Stimulated activated CD4-positive, alpha-beta T cell treated with anti-CD3 and anti-CD28 coated beads, TNF-alpha, amount 100 ng/mL, for 4 hours (primary cell): ENCODE measurements around the gene AGPS.
"Not testable (repeated sequence)": the region's sequence is repeated elsewhere in the genome, so short reads cannot be mapped to it uniquely, and the experiment has no call there.

Experiments used
- DNase-seq, 3 experiments: peaks; one replicate each; pipeline ENCODE4 v3.0.0-alpha.2; 2020; ENCODE audit warnings: low read depth in 3 of 3

AGPS gene

DNA sequence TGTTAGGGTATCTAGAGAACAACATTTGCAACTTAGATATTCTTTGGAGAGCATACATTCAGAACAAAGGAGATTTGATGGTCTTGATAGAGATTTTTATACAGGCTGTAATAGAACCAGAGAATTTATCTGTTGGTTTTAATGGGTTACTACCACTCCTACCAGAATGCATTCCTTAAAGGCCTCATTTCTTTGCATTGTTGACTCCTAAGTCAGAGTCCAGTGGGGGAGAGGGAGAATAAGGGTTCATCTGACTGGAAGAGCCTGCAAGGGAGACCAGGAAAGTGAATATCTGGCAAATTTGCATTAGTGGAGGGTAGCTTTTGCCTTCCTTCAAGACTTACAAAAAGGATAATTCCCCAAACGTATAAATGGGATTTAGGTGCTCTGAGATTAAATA lies 29.7 kb downstream of the AGPS start:
- no peak for DNase-seq

GRCh38 chr2:177424120-177424519 lies 31.5 kb downstream of the AGPS start:
- not testable (repeated sequence) for DNase-seq

DNA sequence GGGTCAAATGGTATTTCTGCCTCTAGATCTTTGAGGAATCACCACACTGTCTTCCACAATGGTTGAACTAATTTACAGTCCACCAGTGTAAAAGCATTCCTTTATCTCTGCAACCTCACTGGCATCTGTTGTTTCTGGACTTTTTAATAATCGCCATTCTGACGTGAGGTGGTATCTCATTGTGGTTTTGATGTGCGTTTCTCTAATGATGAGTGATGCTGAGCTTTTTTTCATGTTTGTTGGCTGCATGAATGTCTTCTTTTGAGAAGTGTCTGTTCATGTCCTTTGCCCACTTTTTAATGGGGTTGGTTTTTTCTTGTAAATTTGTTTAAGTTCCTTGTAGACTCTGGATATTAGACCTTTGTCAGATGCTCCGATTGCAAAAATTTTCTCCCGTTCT lies 32.0 kb downstream of the AGPS start:
- DNase-seq = not testable (repeated sequence)

DNA sequence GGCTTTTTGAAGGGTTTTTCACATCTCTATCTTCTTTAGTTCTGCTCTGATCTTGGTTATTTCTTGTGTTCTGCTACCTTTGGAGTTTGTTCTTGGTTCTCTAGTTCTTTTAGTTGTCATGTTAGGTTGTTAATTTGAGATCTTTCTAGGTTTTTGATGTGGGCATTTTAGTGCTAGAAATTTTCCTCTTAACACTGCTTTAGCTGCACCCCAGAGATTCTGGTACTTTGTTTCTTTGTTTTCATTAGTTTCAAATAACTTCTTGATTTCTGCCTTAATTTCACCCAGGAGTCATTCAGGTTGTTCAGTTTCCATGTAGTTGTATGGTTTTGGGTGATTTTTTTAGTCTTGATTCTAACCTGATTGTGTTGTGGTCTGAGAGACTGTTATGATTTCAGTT lies 34.7 kb downstream of the AGPS start:
- no peak for DNase-seq

DNA sequence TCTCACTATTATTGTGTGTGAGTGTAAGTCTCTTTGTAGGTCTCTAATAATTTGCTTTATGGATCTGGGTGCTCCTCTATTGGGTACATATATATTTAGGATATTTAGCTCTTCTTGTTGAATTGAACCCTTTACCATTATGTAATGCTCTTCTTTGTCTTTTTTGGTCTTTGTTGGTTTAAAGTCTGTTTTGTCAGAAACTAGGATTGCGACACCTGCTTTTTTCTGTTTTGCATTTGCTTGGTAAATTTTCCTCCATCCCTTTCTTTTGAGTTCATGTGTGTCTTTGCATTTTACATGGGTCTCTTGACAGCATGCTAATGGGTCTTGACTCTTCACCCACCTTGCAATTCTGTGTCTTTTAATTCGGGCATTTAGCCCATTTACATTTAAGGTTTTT lies 35.4 kb downstream of the AGPS start:
- DNase-seq = not testable (repeated sequence)

GRCh38 chr2:177429688-177430325 lies 37.2 kb downstream of the AGPS start:
- no peak for DNase-seq

DNA sequence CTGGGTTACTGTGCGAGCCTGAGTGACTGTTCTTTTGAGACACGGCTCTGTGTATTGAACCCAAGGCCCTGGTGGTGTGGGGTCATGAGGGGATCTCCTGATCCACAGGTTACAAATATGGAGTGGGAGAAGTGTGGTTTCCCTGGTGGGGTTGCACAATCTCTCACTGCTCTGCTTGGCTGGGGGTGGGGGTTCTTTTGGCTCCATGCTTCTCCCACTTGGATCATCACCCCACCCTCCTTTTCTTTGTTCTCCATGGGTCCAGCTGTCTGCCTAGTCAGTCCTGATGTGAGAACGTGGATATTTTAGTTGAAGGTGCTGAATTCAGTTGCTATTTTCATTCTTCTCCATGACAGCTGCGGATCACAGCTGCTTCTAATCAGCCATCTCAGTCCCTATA lies 37.8 kb downstream of the AGPS start:
- DNase-seq = no peak

DNA sequence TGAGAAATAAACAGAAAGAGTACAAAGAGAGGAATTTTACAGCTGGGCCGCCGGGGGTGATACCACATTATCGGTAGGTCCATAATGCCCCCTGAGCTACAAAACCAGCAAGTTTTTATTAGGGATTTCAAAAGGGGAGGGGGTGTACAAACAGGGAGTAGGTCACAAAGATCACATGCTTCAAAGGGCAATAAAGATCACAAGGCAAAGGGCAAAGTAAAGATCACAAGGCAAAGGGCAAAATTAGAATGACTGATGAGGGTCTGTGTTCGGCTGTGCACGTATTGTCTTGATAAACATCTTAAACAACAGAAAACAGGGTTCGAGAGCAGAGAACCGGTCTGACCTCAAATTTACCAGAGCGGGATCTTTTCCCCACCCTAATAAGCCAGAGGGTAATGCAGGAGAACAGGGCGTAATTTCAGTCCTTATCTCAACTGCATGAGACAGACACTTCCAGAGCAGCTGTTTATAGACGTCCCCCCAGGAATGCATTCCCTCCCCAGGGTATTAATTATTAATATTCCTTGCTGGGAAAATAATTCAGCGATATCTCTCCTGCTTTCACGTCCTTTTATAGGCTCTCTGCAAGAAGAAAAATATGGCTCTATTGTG lies 38.6 kb downstream of the AGPS start:
- not testable (repeated sequence) for DNase-seq

- no peak for DNase-seq
Measured at GRCh38 chr2:177432703-177433102, 40.1 kb downstream of the AGPS start.

DNA sequence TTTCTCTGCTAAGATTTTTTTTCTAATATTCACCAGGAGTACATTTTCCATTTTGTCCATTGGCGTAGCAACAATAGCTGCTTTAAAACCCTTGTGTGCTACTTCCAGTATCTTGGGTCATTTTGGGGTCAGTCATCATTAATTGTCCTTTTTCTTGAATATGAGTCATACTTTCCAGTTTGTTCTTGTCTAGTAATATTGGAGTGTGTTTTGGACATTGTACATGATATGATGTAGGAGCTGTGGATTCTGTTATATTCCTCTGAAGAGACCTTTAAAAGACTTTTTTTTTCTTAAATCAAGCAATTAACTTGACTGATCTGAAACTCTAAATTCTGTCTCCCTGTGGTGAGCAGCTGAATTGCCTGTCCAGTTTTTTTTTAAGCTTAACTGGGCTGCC lies 40.8 kb downstream of the AGPS start:
- DNase-seq = no peak

- DNase-seq = no peak
Measured at GRCh38 chr2:177434475-177434874, 41.9 kb downstream of the AGPS start.

DNA sequence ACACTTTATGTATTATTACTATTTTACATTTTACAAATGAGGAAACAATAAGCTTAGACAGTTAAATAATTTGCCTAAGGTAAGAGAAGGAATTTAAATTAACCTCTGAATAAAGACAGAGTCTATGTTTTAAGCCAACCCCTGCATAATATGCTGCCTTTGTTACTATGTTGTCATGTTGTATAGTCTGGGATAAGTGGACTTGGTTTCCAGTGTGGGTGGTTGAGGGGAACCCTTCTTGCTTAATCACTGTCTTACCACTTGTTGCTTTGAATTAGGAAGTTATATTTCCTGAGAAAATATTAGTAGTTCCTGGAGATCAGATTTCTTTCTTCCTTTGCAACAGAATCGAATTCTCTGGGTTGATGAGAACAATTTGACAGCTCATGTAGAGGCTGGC lies 52.6 kb downstream of the AGPS start:
- no peak for DNase-seq

GRCh38 chr2:177448031-177448430 lies 55.5 kb downstream of the AGPS start:
- no peak for DNase-seq

DNA sequence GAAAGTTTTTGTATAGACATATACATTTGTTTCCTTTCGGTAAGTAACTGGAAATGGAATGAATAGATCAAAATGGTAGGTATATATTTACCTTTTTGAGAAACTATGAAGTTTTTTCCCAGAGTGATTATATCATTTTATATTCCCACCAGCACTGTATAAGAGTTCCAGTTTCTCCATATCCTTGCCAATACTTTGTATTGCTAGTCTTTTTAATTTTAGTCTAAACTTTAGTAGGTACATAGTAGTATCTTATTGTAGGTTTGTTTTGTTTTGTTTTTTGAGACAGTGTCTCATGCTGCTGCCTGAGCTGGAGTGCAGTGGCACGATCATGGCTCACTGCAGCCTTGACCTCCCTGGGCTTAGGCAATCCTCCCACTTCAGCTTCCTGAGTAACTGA lies 56.6 kb downstream of the AGPS start:
- no peak for DNase-seq

GRCh38 chr2:177455187-177455586 lies 62.6 kb downstream of the AGPS start:
- no peak for DNase-seq

DNA sequence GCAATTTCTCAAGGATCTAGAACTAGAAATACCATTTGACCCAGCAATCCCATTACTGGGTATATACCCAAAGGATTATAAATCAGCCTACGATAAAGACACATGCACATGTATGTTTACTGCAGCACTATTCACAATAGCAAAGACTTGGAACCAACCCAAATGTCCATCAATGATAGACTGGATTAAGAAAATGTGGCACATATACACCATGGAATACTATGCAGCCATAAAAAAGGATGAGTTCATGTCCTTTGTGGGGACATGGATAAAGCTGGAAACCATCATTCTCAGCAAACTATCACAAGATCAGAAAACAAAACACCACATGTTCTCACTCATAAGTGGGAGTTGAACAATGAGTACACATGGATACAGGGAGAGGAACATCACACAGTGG lies 67.2 kb downstream of the AGPS start:
- not testable (repeated sequence) for DNase-seq

GRCh38 chr2:177460973-177461585 lies 68.5 kb downstream of the AGPS start:
- DNase-seq = no peak

DNA sequence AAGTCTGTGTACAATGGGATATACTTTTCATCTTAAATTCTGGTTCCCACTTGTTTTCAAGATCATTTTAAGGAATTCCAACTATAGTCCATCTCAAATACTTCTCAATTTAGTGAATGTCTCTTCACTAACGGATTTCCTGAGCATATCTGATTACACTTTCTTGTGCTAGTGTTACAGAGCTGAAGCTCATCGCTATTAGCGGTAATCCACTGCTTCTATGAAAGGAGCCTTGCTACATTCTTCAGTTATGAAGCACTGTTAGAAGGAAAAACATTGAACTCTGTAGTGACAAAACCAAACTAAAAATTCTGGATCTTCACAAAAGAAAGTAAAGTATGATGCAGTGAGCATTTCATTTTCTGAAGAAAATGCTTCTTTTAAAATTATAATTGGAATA lies 72.0 kb downstream of the AGPS start:
- DNase-seq = no peak

DNA sequence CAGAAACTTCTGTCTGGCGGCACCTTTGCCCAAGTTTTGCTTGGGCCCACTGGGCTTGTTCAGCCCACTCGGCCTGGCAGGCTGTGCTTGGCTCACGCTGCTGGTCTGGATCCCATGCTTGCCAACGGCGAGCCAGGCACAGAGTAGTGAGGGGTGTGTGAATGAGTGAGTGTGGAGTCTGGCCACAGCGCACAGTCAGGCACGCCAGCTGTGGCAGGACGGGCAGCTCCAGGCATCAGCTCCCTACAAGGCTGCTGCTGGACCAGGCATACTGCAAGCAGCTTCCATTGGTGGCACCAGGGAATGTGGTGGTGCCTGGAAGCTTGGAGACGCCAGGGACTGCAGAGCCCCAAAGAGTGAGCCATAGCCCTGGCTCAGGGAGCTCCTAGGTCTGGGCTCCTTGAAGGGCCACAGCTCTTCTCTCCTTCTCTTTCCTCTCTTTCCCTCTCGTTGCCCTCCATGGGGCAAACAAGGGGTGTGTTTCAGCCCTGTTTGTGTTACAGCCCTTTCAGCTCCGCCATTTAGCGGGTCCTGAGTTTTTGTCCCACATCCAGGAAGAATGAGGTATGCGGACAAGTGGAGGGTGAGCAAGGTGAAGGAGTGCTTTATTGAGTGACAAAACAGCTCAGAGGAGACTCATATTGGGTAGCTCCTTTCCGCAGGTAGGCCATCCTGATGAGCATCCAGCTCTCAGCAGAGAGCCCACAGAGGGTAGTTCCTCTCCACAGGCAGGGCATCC lies 73.0 kb downstream of the AGPS start:
- DNase-seq = no peak

DNA sequence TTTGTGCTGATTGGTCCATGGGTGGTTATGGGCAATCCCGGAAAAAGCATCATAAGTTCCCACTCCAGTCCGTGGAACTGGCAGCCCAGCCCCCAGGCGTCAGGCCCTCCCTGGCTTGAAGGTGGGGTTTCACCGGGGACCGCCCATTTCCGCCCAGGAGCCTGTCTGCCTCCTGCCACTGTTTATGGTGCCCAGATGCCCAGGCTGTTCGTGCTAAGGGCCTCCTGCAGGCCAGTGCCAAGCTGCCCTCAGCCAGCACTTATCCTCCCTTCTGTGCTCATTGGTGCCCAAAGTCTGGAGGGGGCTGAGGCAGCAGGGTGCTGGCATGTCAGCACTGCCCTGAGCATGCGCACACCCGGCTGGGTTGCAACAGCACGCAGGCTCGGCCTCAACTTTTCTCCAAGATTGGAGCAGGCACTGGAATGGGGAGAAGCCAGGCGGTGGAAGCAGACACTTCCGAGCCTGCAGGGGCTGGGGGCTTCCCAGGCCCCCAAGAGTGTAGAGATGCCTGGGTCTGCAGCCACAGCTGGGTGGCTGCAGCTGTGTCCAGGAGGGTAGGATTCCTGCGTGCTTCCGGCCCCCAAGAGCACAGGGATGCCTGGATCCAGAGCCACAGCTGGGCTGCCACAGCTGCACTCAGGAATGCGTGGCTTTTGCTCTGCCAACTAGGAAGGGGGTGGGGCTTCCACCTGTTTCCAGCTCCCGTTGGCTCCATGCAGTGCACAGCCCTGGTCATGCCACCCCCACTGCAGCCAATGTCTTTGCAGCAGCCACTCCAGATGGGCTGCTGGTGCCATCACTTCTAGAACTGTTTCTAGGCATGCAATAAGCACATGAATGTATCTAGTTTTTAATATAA lies 74.0 kb downstream of the AGPS start:
- DNase-seq = no peak

DNA sequence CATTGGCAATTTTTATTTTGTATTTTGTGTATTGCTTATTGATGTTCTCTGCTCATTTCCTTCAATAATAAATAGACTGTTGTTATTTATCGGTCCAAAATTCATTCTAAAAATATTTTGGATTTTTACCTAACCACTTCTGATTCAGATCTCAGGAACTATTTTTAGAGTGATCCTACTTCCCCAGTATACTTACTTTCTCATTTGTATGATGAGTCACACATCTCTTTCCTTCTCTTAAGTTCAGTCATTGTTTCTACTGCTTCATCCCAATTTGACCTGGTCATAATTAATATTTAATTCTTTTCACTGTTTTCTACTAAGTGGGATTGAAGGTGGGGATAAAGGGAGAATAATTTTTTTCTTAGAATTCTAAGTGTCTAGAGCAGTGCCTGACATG lies 75.1 kb downstream of the AGPS start:
- DNase-seq = no peak

DNA sequence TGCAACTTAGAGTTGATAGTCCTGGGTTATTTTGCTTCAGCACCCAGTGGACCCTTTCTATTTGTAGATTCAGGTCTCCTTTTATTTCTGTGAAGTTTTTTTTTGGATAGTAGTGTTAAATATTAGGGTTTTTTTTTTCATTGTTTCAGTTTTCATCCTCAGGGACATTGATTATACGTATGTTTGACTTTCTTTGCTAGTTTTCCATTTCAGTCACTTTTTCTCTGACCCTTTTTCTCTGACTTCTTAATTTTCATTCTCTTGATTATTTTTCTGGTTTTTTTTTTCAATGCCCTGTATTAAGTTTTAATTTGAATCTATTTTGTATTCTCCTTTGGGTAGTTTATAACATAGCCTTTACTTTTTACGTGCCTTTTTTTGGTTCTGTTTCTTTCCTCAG lies 79.4 kb downstream of the AGPS start:
- no peak for DNase-seq
